Stimulated activated CD4-positive, alpha-beta T cell treated with anti-CD3 and anti-CD28 coated beads, Interleukin-2, amount 100 ng/mL, for 24 hours (primary cell): ENCODE measurements around the gene TNIP1.

Experiments
- DNase-seq, 2 donors: peaks; one replicate each; pipeline ENCODE4 v3.0.0-alpha.2; 2020

The TNIP1 gene

GRCh38 chr5:151105561-151105960, 24.7 kb upstream of the TNIP1 start:
- DNase-seq, result no peak

- no peak for DNase-seq
Measured at GRCh38 chr5:151104795-151105194, 24.0 kb upstream of the TNIP1 start.

GRCh38 chr5:151101746-151102145, 20.9 kb upstream of the TNIP1 start:
- DNase-seq, result no peak

- no peak for DNase-seq
Measured at GRCh38 chr5:151101151-151101550, 20.3 kb upstream of the TNIP1 start.

GRCh38 chr5:151100681-151101080, 19.8 kb upstream of the TNIP1 start:
- DNase-seq, result no peak

GRCh38 chr5:151098768-151099121, 17.9 kb upstream of the TNIP1 start:
- no peak for DNase-seq

GRCh38 chr5:151097820-151098767, 17.3 kb upstream of the TNIP1 start:
- peak; percentile 30 to 39 for DNase-seq

- DNase-seq, result no peak
Measured at GRCh38 chr5:151097061-151097460, 16.2 kb upstream of the TNIP1 start.

- DNase-seq, result no peak
Measured at GRCh38 chr5:151096001-151096373, 15.2 kb upstream of the TNIP1 start.

- no peak for DNase-seq
Measured at GRCh38 chr5:151095341-151096000, 14.6 kb upstream of the TNIP1 start.

GRCh38 chr5:151094852-151095245, 14.0 kb upstream of the TNIP1 start:
- DNase-seq, result no peak

- peak; percentile 68 to 72 for DNase-seq
Measured at GRCh38 chr5:151094030-151094851, 13.4 kb upstream of the TNIP1 start.

GRCh38 chr5:151093476-151093889, 12.6 kb upstream of the TNIP1 start:
- DNase-seq, result no peak

- no peak for DNase-seq
Measured at GRCh38 chr5:151092762-151093161, 11.9 kb upstream of the TNIP1 start.

- DNase-seq, result no peak
Measured at GRCh38 chr5:151089726-151090125, 8.9 kb upstream of the TNIP1 start.

- no peak for DNase-seq
Measured at GRCh38 chr5:151088986-151089385, 8.2 kb upstream of the TNIP1 start.

GRCh38 chr5:151087486-151087885, 6.7 kb upstream of the TNIP1 start:
- DNase-seq, result no peak

GRCh38 chr5:151086905-151087360, 6.1 kb upstream of the TNIP1 start:
- DNase-seq, result peak; percentile 75 to 77

- no peak for DNase-seq
Measured at GRCh38 chr5:151086192-151086869, 5.5 kb upstream of the TNIP1 start.

- DNase-seq, result peak; percentile 44 to 55
Measured at GRCh38 chr5:151085517-151086041, 4.7 kb upstream of the TNIP1 start.

- no peak for DNase-seq
Measured at GRCh38 chr5:151084363-151084762, 3.5 kb upstream of the TNIP1 start.

- peak; percentile 69 to 72 for DNase-seq
Measured at GRCh38 chr5:151083081-151083676, 2.3 kb upstream of the TNIP1 start.
